Spleen (tissue), 7 donors: ENCODE measurements around the gene SKI.

Experiments
- CTCF ChIP-seq, 11 experiments: fragments of 200-600 bp in 7 of 11; fragments of 450-650 bp in 4 of 11; sonication (generic) in 4 of 11; IDR thresholded peaks in 8 of 11; conservative IDR thresholded peaks in 3 of 11; 1 replicate in 7 of 11; 2 replicates in 4 of 11; pipeline versions ENCODE4 v1.4.0 to v1.8.0; 2016 to 2021; ENCODE audit warnings: antibody characterized with exemption in 11 of 11, inconsistent platforms in 4 of 11, mild to moderate bottlenecking in 1 of 11
- POLR2A ChIP-seq, 3 donors: fragments of 450-650 bp; IDR thresholded peaks; one replicate each; pipeline ENCODE4 v1.5.1; 2017; ENCODE audit warnings: antibody characterized with exemption in 3 of 3, mild to moderate bottlenecking in 1 of 3
- POLR2AphosphoS5 ChIP-seq, 3 donors: sonication (generic); formaldehyde crosslinking; IDR thresholded peaks; one replicate each; pipeline ENCODE4 v1.5.1; 2017; ENCODE audit warnings: antibody characterized with exemption in 3 of 3
- donor health status: DM: no; HTN: no; CAD: no; lungs with moderate emphysema.
- donor health status: DM: no; HTN: no; CAD: no.
- donor health status: DM: no; HTN: no; CAD: no.

GRCh38 chr1:2352897-2353550, 124.9 kb downstream of the SKI start:
- TF ChIP-seq CTCF (IDR thresholded peaks at IDR 0.05 in 8 of 11, conservative IDR thresholded peaks at IDR 0.05 in 3 of 11), result no peak
- TF ChIP-seq POLR2AphosphoS5 (IDR thresholded peaks at IDR 0.05), result no peak
- no peak for TF ChIP-seq POLR2A (IDR thresholded peaks at IDR 0.05)
